Duodenal mucosa (tissue), 2 donors: ENCODE results near the gene ZNF84.

Source experiments
- H3K27ac ChIP-seq: one replicate; pipeline ENCODE4 v1.7.0; 2013; ENCODE audit warnings: low read depth, low read length
- H3K27me3 ChIP-seq, 2 donors: one replicate each; pipeline ENCODE4 v1.7.0; 2013; ENCODE audit warnings: low read length in 2 of 2, control low read depth in 1 of 2; ENCODE audit not compliant: insufficient read depth in 2 of 2, control insufficient read depth in 1 of 2
- H3K36me3 ChIP-seq, 2 donors: one replicate each; pipeline ENCODE4 v1.7.0; 2013; ENCODE audit warnings: low read length in 2 of 2, control low read depth in 1 of 2; ENCODE audit not compliant: insufficient read depth in 2 of 2, control insufficient read depth in 1 of 2
- H3K4me1 ChIP-seq, 2 donors: one replicate each; pipeline ENCODE4 v1.7.0; 2013; ENCODE audit warnings: low read length in 2 of 2, control low read depth in 1 of 2; ENCODE audit not compliant: insufficient read depth in 2 of 2, control insufficient read depth in 1 of 2
- H3K4me3 ChIP-seq, 2 donors: one replicate each; pipeline ENCODE4 v1.7.0; 2013; ENCODE audit warnings: low read length in 2 of 2, low read depth in 1 of 2
- H3K9ac ChIP-seq, 2 donors: one replicate each; pipeline ENCODE4 v1.7.0; 2013; ENCODE audit warnings: low read length in 2 of 2, low read depth in 1 of 2
- H3K9me3 ChIP-seq, 2 donors: one replicate each; pipeline ENCODE4 v1.7.0; 2013; ENCODE audit warnings: low read length in 2 of 2, control low read depth in 1 of 2; ENCODE audit not compliant: control insufficient read depth in 1 of 2

Gene ZNF84

DNA sequence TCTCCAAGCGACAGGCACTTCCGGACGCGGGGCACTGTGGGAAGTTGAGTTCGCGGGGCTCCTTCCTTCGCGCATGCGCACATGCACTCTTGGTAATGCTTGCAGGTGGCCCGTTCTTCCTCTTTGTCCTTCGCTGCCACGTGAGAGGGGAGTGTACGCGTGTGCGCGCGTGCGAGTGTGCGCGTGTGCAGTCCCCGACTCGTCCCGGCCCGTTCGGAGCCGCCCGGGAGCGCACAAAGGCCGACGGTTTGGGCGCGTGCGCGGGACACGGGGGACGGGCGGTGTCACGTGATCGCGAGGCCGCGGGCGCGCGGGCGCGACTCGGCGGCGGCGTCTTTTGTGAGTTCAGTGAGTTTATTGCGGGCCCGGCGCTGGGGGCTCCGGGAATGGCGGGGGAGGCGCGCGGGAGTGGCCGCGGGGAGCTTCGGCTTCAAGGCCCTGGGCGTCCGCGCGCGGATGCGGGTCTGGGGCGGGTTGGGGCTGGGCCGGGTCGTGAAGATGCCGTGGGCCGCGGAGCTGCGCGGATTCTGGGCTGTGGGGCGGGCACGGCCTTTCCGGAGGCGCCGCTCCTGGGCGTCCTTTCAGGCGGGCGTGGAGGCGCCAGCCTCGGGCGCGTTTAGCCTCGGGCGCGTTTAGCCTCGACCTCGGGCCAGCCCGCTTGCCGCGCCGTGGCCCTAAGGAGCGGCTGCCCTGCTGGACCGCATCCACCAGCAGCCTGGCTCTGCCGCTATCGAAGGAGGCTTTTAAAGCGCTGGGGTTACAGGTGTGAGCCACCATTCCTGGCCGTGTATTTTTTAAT is at the start of gene ZNF84:
ZNF84 (plus strand) TSS at position 303 of the 799 bp plus-strand sequence. CDS start 3,959 bp downstream, outside the sequence.
- peaks cover 21 to 30% of the 10 kb centered on the region in 2 donors for H3K36me3 ChIP-seq
- peak within 1 kb of the TSS; percentile 72 to 73 for H3K9ac ChIP-seq
- H3K4me1 ChIP-seq: peaks cover 4% of the 10 kb centered on the region in 2 donors
- H3K27me3 ChIP-seq: no peaks in the 10 kb centered on the region
- H3K9me3 ChIP-seq: peaks cover 44 to 51% of the 10 kb centered on the region in 2 donors
- H3K4me3 ChIP-seq: peak within 1 kb of the TSS; percentile 71 to 85
- H3K27ac ChIP-seq: peak within 1 kb of the TSS; percentile 92

DNA sequence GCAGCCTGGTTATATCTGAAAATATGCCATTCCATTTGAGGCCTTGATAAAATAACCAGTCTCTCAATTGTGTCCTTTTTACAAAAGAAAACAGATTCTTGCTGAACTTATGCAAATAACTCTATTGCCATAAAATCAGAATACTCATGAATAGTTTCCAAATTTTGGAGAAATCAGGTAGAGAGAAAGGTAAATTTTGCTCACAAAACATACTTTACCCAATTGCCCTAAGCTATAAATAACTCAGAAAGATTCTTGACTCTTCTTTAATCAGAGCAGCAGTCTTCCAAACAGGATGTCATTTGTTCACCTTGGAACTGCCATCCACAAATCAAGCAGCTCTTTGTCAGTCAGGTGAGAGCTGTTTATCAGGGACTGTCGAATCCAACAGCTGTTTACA is 38.6 kb upstream of the ZNF84 start:
- Histone ChIP-seq H3K4me3 (peak overlapping the region; percentile 3 to 13), H3K9me3 (peaks cover 72 to 90% of the 10 kb centered on the region in 2 donors), H3K27ac (no peak overlapping the region), H3K9ac (no peak overlapping the region), H3K36me3 (peaks cover 22 to 32% of the 10 kb centered on the region in 2 donors), H3K4me1 (no peaks in the 10 kb centered on the region), H3K27me3 (no peaks in the 10 kb centered on the region)

GRCh38 chr12:133010657-133011297 is 26.5 kb upstream of the ZNF84 start:
- Histone ChIP-seq H3K9ac (no peak overlapping the region), H3K36me3 (peaks cover 66 to 73% of the 10 kb centered on the region in 2 donors), H3K9me3 (peaks cover 80 to 88% of the 10 kb centered on the region in 2 donors), H3K27me3 (no peaks in the 10 kb centered on the region), H3K4me3 (peak overlapping the region; percentile 11 to 34), H3K4me1 (no peaks in the 10 kb centered on the region), H3K27ac (no peak overlapping the region)

GRCh38 chr12:133023566-133023965 is 13.7 kb upstream of the ZNF84 start:
- H3K36me3 ChIP-seq: no peaks in the 10 kb centered on the region
- H3K4me3 ChIP-seq: no peak overlapping the region
- H3K27me3 ChIP-seq: no peaks in the 10 kb centered on the region
- H3K4me1 ChIP-seq: no peaks in the 10 kb centered on the region
- H3K9ac ChIP-seq: no peak overlapping the region
- H3K9me3 ChIP-seq: peaks cover 60 to 62% of the 10 kb centered on the region in 2 donors
- H3K27ac ChIP-seq: no peak overlapping the region

- no peaks in the 10 kb centered on the region for H3K27me3 ChIP-seq
- no peaks in the 10 kb centered on the region for H3K36me3 ChIP-seq
- no peak overlapping the region for H3K9ac ChIP-seq
- no peak overlapping the region for H3K27ac ChIP-seq
- H3K4me3 ChIP-seq: peak overlapping the region in 1 of 2 donors; percentile 40
- H3K4me1 ChIP-seq: no peaks in the 10 kb centered on the region
- peaks cover 49 to 53% of the 10 kb centered on the region in 2 donors for H3K9me3 ChIP-seq
These were observed 10.3 kb upstream of the ZNF84 start for GRCh38 chr12:133026996-133027395.

DNA sequence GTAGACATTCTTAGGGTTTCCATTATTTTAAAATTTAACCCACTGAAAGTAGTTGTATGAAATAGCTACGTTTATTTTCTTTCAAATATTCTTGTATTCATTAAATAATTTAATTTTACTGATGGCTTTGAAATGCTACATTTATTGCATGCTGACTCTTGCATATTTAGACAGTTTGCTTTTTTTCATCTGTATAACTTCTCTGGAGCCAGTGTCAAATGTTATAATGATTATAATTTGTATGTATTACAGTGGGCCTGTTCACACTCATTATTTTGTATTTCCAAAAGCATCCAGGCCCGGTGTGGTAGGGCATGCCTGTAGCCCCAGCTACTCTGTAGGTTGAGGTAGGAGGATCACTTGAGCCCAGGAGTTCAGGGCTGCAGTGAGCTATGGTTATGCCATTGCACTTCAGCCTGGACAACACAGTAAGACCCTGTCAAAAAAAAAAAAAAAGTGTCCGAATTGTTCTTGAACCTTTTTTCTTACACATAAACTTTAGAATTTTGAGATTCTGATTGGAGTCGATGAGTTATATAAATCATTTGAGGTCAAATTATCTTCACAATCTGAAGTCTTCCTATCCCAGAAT is 905 bp downstream of the ZNF84 start:
- H3K9me3 ChIP-seq: peaks cover 52 to 56% of the 10 kb centered on the region in 2 donors
- peaks cover 26 to 37% of the 10 kb centered on the region in 2 donors for H3K36me3 ChIP-seq
- peak overlapping the region; percentile 72 to 73 for H3K9ac ChIP-seq
- no peak overlapping the region for H3K27ac ChIP-seq
- peak overlapping the region; percentile 71 to 85 for H3K4me3 ChIP-seq
- H3K4me1 ChIP-seq: peaks cover 4% of the 10 kb centered on the region in 2 donors
- H3K27me3 ChIP-seq: no peaks in the 10 kb centered on the region

GRCh38 chr12:133046698-133047097 is 9.4 kb downstream of the ZNF84 start:
- H3K9ac ChIP-seq: no peak overlapping the region
- no peak overlapping the region for H3K27ac ChIP-seq
- H3K36me3 ChIP-seq: peaks cover 69 to 91% of the 10 kb centered on the region in 2 donors
- no peaks in the 10 kb centered on the region for H3K27me3 ChIP-seq
- peaks cover 78 to 95% of the 10 kb centered on the region in 2 donors for H3K9me3 ChIP-seq
- no peaks in the 10 kb centered on the region for H3K4me1 ChIP-seq
- peak overlapping the region in 1 of 2 donors; percentile 14 for H3K4me3 ChIP-seq

DNA sequence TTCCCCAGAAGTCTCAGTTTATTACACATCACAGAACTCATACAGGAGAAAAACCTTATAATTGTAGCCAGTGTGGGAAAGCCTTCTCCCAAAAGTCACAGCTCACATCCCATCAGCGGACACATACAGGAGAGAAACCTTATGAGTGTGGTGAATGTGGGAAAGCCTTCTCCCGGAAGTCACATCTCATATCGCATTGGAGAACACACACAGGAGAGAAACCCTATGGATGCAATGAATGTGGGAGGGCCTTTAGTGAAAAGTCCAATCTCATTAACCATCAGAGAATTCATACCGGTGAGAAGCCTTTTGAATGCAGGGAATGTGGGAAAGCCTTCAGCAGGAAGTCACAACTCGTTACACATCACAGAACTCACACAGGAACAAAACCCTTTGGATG is 20.1 kb downstream of the ZNF84 start:
- Histone ChIP-seq H3K9me3 (peaks cover 81 to 82% of the 10 kb centered on the region in 2 donors), H3K27ac (no peak overlapping the region), H3K4me3 (peak overlapping the region; percentile 12 to 40), H3K36me3 (peaks cover 42 to 44% of the 10 kb centered on the region in 2 donors), H3K27me3 (no peaks in the 10 kb centered on the region), H3K9ac (no peak overlapping the region), H3K4me1 (no peaks in the 10 kb centered on the region)

DNA sequence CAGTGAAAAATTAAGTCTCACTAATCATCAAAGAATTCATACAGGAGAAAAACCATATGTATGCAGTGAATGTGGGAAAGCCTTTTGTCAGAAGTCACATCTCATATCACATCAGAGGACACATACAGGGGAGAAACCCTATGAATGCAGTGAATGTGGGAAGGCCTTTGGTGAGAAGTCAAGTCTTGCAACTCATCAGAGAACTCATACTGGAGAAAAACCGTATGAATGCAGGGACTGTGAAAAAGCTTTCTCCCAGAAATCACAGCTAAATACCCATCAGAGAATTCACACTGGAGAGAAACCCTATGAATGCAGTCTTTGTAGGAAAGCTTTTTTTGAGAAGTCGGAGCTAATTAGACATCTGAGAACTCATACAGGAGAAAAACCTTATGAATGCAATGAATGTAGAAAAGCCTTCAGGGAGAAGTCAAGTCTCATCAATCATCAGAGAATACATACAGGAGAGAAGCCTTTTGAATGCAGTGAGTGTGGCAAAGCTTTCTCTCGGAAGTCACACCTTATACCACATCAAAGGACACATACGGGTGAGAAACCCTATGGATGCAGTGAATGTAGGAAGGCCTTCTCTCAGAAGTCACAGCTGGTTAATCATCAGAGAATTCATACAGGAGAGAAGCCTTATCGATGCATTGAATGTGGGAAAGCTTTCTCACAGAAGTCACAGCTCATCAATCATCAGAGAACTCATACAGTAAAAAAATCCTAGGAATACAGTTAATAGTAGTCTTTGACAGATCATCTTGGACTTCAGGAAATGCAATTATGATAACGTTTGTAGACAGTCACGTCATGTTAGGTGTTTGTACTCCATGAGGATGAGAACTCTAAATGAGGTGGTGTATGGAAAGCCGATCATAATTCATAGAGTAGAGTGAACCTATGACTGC is 21.1 kb downstream of the ZNF84 start:
- Histone ChIP-seq H3K9me3 (peaks cover 81 to 82% of the 10 kb centered on the region in 2 donors), H3K27ac (no peak overlapping the region), H3K36me3 (peaks cover 32 to 34% of the 10 kb centered on the region in 2 donors), H3K9ac (no peak overlapping the region), H3K27me3 (no peaks in the 10 kb centered on the region), H3K4me1 (no peaks in the 10 kb centered on the region), H3K4me3 (peak overlapping the region; percentile 16 to 40)
